GM18909 (cell line): Measurements from ENCODE around the gene AASDHPPT.

ENCODE experiments used
- ATAC-seq: cut with Tn5 transposase; IDR thresholded peaks from one replicate; pipeline ENCODE4 v1.9.1; 2021; ENCODE audit warnings: mild to moderate bottlenecking; ENCODE audit not compliant: unreplicated experiment, poor library complexity

AASDHPPT gene

GRCh38 chr11:106082096-106082495, 4.6 kb downstream of the AASDHPPT start:
- ATAC-seq, result no peak

GRCh38 chr11:106086135-106086534, 8.7 kb downstream of the AASDHPPT start:
- ATAC-seq, result no peak

DNA sequence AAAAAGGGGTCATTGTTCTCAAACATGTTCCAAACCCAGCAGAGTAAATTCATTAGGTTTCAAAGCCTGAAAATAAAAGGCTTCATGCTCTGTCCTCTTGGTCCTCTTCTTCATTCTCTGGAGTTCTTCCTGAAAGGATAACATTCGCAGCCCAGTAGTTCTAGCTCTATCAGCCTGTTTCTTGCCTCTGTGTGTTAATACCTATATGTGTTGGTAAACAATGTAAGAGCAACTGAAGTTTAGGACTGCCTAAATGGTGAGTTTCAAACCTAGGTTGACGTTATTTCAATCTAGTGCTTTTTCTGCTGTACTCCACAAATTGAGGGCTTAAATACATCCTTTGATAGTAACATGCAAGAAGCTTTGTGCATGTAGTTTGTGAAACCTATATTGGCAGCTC, 9.4 kb downstream of the AASDHPPT start:
- ATAC-seq, result no peak

- peak; percentile 34 for ATAC-seq
Measured at GRCh38 chr11:106087815-106088435, 10.5 kb downstream of the AASDHPPT start.

DNA sequence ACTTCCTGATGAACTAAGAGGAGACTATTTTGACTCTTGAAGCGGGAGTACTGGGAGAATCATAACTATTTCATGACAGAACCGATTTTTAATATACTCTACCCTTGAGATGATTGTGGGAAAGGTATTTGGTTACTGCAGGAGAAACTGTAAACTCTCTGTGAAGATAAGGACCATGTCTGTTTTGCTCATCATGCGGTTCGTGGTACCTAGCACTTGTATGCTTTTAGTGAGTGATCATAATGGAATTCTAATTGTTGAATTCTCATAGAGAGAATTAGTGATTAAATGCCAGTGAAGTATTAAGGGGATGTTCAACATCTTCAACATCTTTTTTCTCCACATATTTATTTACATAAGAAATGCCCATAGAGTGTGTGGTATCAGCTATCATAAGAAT, 11.4 kb downstream of the AASDHPPT start:
- ATAC-seq, result no peak

GRCh38 chr11:106091480-106092123, 14.1 kb downstream of the AASDHPPT start:
- ATAC-seq, result peak; percentile 98

DNA sequence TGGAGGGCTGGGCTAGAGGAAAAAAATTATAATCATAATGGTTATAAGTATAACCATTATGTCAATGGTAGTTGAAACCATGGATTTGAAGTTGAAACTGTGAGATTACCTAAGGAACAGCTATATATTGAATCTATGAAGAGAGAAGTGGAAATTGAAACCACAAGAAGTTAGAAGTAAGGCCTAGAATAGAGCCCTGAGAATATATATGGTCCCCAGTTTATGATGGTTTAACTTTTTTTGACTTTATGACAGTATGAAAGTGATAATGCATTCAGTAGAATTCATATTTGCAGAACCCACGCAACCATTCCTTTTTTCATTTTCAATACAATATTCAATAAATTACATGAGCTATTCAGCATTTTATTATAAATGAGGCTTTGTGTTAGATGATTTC, 15.0 kb downstream of the AASDHPPT start:
- no peak for ATAC-seq

DNA sequence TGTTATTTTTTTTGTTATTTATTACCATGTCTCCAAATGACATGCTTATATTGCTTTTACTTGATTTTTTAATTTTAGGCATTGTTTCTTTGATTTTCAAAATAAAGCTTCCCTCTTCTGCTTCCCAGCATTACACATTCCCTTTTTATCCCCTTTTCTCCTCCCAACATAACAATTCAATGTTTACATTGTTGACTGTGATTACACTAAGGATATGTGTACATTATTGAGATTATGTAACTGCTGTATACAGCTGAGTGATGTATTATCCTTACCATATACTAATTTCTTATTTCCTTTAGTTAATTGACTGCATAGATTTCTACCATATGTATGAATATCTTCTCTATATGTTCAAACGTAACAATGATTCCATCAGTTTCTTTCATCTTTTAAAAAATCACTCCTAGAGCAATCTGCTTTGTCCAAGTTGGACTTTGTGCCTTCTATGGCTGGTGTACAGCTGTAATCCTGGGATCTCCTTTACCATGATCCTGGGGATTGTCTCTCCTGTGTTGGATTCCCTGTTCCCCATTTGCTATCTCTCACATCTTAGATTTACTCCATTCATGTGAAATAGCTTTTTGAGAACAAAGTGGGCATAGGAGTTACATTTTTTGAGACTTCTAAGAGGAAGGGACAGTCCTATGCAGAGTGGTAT, 21.6 kb downstream of the AASDHPPT start:
- no peak for ATAC-seq

GRCh38 chr11:106101370-106101769, 23.9 kb downstream of the AASDHPPT start:
- ATAC-seq, result no peak

DNA sequence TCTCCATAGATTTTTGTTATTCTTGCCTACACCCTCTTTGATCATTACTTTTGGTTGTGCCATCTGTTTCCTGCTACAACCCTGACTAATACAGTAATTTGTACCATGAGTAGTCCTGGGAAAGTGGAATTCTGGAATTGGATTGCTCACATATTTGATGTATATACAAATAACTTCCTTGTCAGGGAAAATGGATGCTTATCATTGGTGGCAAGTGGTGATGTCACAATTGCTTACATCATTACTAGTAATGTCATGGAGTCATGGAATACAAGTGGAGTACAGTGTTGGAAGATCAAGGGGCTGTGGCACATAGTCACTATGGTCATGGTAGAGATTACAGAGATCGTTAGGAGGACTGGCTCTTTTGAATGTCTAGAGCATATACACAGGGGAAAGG, 24.4 kb downstream of the AASDHPPT start:
- ATAC-seq, result no peak

DNA sequence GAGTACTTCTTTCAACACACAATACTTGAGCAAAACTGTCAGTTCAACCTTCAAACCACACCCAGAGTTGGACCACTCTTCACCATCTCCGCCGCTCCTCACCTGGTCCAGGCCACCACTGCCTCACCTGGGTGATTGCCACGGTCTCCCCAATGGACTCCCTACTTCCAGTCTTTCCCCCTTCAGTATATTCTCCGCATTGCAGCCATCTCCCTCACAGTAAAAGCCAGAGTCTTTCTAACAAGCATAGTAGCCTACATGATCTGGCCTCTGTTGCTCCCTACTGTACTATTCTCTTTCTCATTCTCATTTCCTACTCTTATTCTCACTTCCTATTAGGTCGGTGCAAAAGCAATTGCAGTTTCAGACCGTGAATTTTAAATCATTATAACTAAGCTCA, 28.5 kb downstream of the AASDHPPT start:
- no peak for ATAC-seq

DNA sequence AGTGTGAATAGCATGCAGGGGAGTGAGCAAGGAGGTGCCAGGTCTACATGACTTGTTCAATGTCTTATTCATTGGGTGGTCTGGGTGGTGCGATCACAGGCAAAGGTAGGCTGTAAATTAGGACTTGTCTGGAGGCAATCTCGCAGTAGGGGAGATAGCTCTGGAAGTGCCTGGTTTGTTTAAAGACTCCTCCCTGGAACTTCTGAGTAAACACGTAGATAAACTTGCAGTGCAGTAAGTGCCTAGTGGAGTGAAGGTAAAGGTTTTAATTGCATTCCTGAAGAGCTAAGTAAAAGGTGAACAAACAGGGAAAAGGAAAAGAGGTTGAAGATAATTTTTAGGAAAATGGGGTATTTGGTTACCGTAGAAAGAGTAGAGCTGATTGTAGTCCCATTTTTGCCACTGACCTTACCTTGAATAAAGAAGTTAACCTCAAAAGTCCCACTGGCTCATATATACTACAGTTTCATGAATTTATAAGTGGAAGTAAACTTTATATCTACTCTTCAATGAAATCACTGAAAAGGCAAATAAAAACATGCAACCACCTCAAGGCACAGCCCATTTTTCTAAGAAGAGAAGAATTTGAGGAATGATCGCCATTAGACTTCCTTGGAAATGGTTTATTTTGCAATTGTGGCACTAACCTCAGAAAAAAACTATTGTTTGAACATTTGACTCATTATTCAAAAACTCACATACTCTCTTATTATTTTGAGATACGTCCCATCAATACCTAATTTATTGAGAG, 44.3 kb downstream of the AASDHPPT start:
- no peak for ATAC-seq

- no peak for ATAC-seq
Measured at GRCh38 chr11:106127604-106128003, 50.1 kb downstream of the AASDHPPT start.

DNA sequence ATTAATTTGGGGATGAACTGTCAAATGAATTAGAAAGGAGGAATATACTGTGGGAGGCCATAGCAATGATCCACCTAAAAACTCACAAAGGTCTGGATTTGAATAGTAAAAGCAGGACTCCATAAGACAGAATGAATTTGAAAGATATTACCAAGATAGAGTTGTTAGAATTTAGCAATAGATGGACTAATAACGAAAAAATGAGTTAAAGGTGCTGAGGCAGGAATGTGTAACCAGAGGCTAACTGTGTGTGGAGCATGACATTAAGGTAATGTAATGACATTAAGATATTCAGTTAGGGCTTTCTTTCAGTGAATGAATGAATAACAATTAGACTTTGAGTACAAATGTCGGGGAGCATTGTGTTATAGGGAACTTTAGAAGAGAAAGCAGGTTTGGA, 51.3 kb downstream of the AASDHPPT start:
- no peak for ATAC-seq

- ATAC-seq, result no peak
Measured at GRCh38 chr11:106131998-106132397, 54.5 kb downstream of the AASDHPPT start.

DNA sequence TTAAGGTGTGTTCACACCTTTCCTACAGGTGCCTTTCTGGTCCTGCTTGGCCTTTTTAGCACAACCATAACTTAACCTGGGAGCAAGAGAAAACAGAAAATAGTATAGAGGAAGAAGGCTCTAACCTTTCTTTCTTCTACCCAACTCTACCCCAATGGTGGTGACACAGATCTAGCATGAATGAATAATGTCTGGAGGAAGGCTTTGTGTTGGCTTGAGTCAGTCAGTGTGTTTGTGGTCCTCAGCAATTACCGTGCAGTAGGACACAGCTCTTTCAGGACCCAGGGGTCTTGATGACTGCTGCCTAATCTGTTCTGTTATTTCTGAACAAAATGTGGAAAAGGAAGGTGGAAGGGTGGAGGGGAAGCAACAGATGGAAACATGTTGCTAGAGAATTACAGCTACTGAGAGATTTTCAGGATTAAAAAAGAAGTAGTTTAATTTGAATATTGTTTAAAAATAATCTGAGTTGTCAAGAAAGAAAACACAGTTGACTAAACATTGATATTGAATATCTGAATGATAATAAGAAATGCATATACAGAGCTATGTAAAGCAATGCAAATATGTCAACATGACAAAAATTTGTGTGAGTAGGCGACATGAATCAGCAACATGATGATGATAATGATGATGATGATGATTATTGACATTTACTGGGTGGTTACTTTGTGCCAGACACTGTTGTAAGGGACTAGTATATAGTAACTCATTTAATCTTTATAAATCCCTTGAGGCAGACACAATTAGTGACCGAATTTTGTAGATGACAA, 55.3 kb downstream of the AASDHPPT start:
- ATAC-seq, result no peak

DNA sequence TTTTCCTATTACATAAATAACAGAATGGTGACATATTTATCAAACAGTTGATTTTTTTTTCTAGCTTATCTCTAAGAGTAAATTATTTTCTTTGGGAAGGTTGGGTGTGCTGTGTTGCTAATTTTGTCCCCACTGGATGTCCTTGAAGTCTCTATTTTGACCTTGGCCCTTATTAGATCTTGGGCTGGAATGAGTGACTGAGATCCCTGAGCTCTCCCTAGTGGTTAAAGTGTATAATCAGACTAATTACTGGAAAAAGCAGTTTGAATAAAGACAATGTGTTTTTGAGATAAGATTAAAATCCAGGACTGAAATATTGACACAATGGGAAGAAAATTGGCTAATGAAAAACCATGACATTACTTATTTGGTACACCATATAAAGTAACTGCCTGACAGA, 56.1 kb downstream of the AASDHPPT start:
- peak; percentile 45 for ATAC-seq

GRCh38 chr11:106137061-106137460, 59.6 kb downstream of the AASDHPPT start:
- ATAC-seq, result no peak

DNA sequence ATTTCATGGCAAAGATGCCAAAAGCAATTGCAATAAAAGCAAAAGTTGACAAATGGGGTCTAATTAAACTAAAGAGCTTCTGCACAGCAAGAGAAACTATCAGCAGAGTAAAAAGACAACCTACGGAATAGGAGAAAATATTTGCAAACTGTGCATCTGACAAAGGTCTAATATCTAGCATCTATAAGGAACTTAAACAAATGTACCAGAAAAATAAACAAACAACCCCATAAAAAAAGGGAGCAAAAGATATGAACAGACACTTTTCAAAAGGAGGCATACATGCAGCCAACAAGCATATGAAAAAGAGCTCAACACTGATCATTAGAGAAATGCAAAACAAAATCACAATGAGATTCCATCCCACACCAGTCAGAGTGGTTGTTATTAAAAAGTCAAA, 60.3 kb downstream of the AASDHPPT start:
- ATAC-seq, result no peak
